HFF-Myc (cell line): ENCODE results near the gene SMIM31.

ENCODE experiments used
- DNase-seq: peaks from one replicate; pipeline ENCODE4 v3.0.0-alpha.2; 2011; ENCODE audit warnings: low read depth; ENCODE audit errors: extremely low read depth
- H3K4me3 ChIP-seq: replicated peaks from 2 replicates; pipeline ENCODE4 v1.5.1; 2011; ENCODE audit warnings: low read depth, mild to moderate bottlenecking, control low read depth, low read length
- CTCF ChIP-seq: IDR thresholded peaks from 2 replicates; pipeline ENCODE4 v1.5.1; 2012; ENCODE audit warnings: mild to moderate bottlenecking, low read depth, low read length, control low read depth; ENCODE audit errors: missing control alignments

Gene SMIM31

GRCh38 chr4:164799410-164799809, 45.5 kb downstream of the SMIM31 start:
- H3K4me3 ChIP-seq = no peak overlapping the region
- no peak for TF ChIP-seq CTCF
- DNase-seq = no peak

- TF ChIP-seq CTCF = no peak
- no peak for DNase-seq
- no peak overlapping the region for H3K4me3 ChIP-seq
Measured at GRCh38 chr4:164800786-164801185, 46.9 kb downstream of the SMIM31 start.

- DNase-seq = no peak
- no peak for TF ChIP-seq CTCF
Measured at GRCh38 chr4:164802301-164802901, 48.5 kb downstream of the SMIM31 start.

GRCh38 chr4:164803702-164804101, 49.8 kb downstream of the SMIM31 start:
- DNase-seq = no peak
- no peak for TF ChIP-seq CTCF
- no peak overlapping the region for H3K4me3 ChIP-seq

More at GRCh38 chr4:164802301-164802901, 48.5 kb downstream of the SMIM31 start:
- no peak overlapping the region for H3K4me3 ChIP-seq

- no peak for TF ChIP-seq CTCF
- no peak overlapping the region for H3K4me3 ChIP-seq
- DNase-seq = no peak
Measured at GRCh38 chr4:164807611-164808010, 53.7 kb downstream of the SMIM31 start.

GRCh38 chr4:164813554-164813953, 59.6 kb downstream of the SMIM31 start:
- no peak for DNase-seq
- H3K4me3 ChIP-seq = no peak overlapping the region
- TF ChIP-seq CTCF = no peak

GRCh38 chr4:164815711-164816110, 61.8 kb downstream of the SMIM31 start:
- no peak overlapping the region for H3K4me3 ChIP-seq
- no peak for TF ChIP-seq CTCF
- DNase-seq = no peak
